Head of caudate nucleus (tissue), 42 donors: Measurements from ENCODE around the gene SERPINA1.

Source experiments
- DNase-seq, 42 donors: peaks; one replicate each; pipeline versions ENCODE4 v3.0.0 to v3.0.0-alpha.2; 2020 to 2021; ENCODE audit warnings: mixed read lengths in 7 of 42
- intact Hi-C: fragments of 100-400 bp; cut with DNase I; formaldehyde crosslinking; loops from one replicate; pipeline ENCODE4 v1.15.0; 2022

The SERPINA1 gene

GRCh38 chr14:94400422-94400841, 12.0 kb upstream of the SERPINA1 start:
- intact Hi-C loops: no loop called here
- DNase-seq: no peak

GRCh38 chr14:94398536-94398935, 10.1 kb upstream of the SERPINA1 start:
- DNase-seq: no peak
- intact Hi-C loops: no loop called here

- no peak for DNase-seq
- intact Hi-C loops: no loop called here
Measured at GRCh38 chr14:94398182-94398479, 9.7 kb upstream of the SERPINA1 start.

GRCh38 chr14:94397289-94398181, 9.1 kb upstream of the SERPINA1 start:
- intact Hi-C loops: no loop called here
- no peak for DNase-seq

- intact Hi-C loops: no loop called here
- no peak for DNase-seq
Measured at GRCh38 chr14:94396628-94397225, 8.3 kb upstream of the SERPINA1 start.

GRCh38 chr14:94395888-94396574, 7.6 kb upstream of the SERPINA1 start:
- intact Hi-C loops: no loop called here
- DNase-seq: no peak

- DNase-seq: no peak
Measured at GRCh38 chr14:94395282-94395887, 7.0 kb upstream of the SERPINA1 start.

GRCh38 chr14:94394581-94395207, 6.3 kb upstream of the SERPINA1 start:
- intact Hi-C loops: no loop called here
- peak in 38 of 42 donors; percentile 13 to 76 (median 35) for DNase-seq

More at GRCh38 chr14:94395282-94395887, 7.0 kb upstream of the SERPINA1 start:
- intact Hi-C loops: no loop called here

GRCh38 chr14:94394025-94394493, 5.7 kb upstream of the SERPINA1 start:
- intact Hi-C loops: no loop called here
- no peak for DNase-seq

- DNase-seq: no peak
- intact Hi-C loops: no loop called here
Measured at GRCh38 chr14:94393474-94393873, 5.1 kb upstream of the SERPINA1 start.

- intact Hi-C loops: no loop called here
- DNase-seq: peak in 20 of 42 donors; percentile 13 to 63 (median 28)
Measured at GRCh38 chr14:94392510-94392935, 4.1 kb upstream of the SERPINA1 start.

- intact Hi-C loops: no loop called here
- DNase-seq: no peak
Measured at GRCh38 chr14:94391281-94391975, 3.0 kb upstream of the SERPINA1 start.

GRCh38 chr14:94390372-94391086, 2.1 kb upstream of the SERPINA1 start:
- intact Hi-C loops: no loop called here
- DNase-seq: peak in 40 of 42 donors; percentile 16 to 82 (median 50)

GRCh38 chr14:94389731-94390371, 1.4 kb upstream of the SERPINA1 start:
- no peak for DNase-seq
- intact Hi-C loops: no loop called here

- no peak for DNase-seq
- intact Hi-C loops: no loop called here
Measured at GRCh38 chr14:94389104-94389469, 685 bp upstream of the SERPINA1 start.

- intact Hi-C loops: no loop called here
- DNase-seq: no peak
Measured at GRCh38 chr14:94388027-94388383, 397 bp downstream of the SERPINA1 start.
